Mesothelial cell of epicardium (in vitro differentiated cells): ENCODE measurements around the gene ADCK2. TPM values are rescaled to one million over a fixed set of nuclear protein-coding genes. Genes with fewer than 3 reads are reported as not detected.
"Not testable (repeated sequence)": the region's sequence is repeated elsewhere in the genome, so short reads cannot be mapped to it uniquely, and the experiment has no call there.

ENCODE experiments used
- DNase-seq, 2 experiments: peaks; one replicate each; pipeline ENCODE4 v3.0.0; 2021; ENCODE audit warnings: low spot score in 2 of 2; ENCODE audit not compliant: unreplicated experiment in 2 of 2
- H3K27ac Mint-ChIP-seq: 2 replicates; pipeline ENCODE4 v1.8.0; 2021; ENCODE audit warnings: mixed read lengths
- H3K27me3 Mint-ChIP-seq: 2 replicates; pipeline ENCODE4 v1.8.0; 2021; ENCODE audit warnings: low read depth, mixed read lengths
- H3K36me3 Mint-ChIP-seq: 2 replicates; pipeline ENCODE4 v1.8.0; 2021; ENCODE audit warnings: mixed read lengths
- H3K4me1 Mint-ChIP-seq: 2 replicates; pipeline ENCODE4 v1.8.0; 2021; ENCODE audit warnings: mixed read lengths
- H3K4me3 Mint-ChIP-seq: 2 replicates; pipeline ENCODE4 v1.8.0; 2021; ENCODE audit warnings: mild to moderate bottlenecking, moderate library complexity, mixed read lengths
- H3K9me3 Mint-ChIP-seq: 2 replicates; pipeline ENCODE4 v1.8.0; 2021; ENCODE audit warnings: mixed read lengths
- CTCF ChIP-seq: fragments of 200-600 bp; sonication (generic); IDR thresholded peaks from one replicate; pipeline ENCODE4 v1.5.0; 2021; ENCODE audit warnings: antibody characterized with exemption; ENCODE audit not compliant: unreplicated experiment
- total RNA-seq: library from RNA; stranded (reverse); gene quantifications from 3 replicates; pipeline ENCODE4 v1.2.1, GENCODE V29; 2021

The ADCK2 gene
- total RNA-seq, 1 donor from 2014 or later = 26.6 TPM

DNA sequence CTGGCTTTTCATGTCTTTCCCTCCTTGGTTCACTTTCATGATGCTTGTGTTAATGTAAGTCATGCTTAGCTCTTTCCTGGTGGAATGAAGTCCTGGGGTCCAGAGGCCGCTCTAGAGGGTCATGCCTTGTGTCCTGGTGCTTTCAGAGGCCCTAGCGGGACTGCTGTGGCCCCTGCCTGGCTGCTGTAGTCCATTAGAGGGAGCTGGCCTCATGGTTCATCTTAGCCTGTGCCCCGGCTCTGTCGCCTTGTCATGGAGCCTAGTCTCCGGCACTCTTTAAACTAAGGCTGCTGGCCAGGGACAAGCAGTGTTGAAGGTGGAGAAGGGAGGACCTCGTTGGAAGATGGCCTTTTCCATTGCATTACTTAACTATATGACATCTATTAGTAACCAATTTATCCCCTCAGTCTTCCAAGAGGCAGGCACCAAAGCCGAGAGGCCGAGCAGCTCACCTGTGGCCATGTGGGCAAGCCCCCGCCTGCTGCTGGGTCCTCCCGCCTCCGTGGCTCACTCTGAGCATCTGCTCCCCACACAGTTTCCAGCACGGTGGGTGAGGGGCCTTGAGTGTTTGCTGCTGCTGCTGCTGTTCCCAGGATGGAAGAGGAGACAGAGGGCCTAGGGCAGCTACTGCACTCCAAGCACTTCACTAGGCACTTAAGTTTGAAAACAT lies 18.8 kb downstream of the ADCK2 start:
- peaks cover 7% of the 10 kb centered on the region for H3K4me1 Mint-ChIP-seq
- H3K27ac Mint-ChIP-seq = no peak overlapping the region
- no peak for TF ChIP-seq CTCF
- H3K4me3 Mint-ChIP-seq = no peak overlapping the region
- H3K36me3 Mint-ChIP-seq = peaks cover 21% of the 10 kb centered on the region
- no peaks in the 10 kb centered on the region for H3K9me3 Mint-ChIP-seq
- no peak for DNase-seq
- no peaks in the 10 kb centered on the region for H3K27me3 Mint-ChIP-seq

- not testable (repeated sequence) for H3K27ac Mint-ChIP-seq, H3K9me3 Mint-ChIP-seq, DNase-seq, H3K4me3 Mint-ChIP-seq, H3K27me3 Mint-ChIP-seq
- Mint-ChIP-seq H3K4me1 (peaks cover 27% of the 10 kb centered on the region), H3K36me3 (peaks cover 11% of the 10 kb centered on the region)
Observed at GRCh38 chr7:140693849-140694248, 21.1 kb downstream of the ADCK2 start.

DNA sequence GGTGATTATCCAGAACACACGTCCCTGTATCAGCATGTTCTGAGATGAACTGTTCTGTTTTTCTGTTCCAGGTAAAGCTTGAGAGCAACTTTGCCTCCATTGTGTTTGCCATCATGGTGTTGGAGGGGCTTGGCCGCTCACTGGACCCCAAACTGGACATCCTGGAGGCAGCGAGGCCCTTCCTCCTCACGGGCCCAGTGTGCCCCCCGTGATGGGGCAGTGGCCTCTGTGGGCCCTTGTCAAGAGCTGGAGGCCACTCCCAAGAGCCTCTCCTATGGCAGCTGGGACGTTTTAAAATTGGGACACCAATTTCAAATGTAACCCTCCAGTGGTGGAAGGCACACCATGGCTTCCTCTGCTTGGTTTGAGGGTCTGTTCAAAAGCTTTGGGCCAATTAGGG lies 21.8 kb downstream of the ADCK2 start:
- Mint-ChIP-seq H3K9me3 (no peaks in the 10 kb centered on the region), H3K27ac (no peak overlapping the region), H3K4me1 (peaks cover 32% of the 10 kb centered on the region), H3K36me3 (peaks cover 11% of the 10 kb centered on the region), H3K4me3 (no peak overlapping the region), H3K27me3 (no peaks in the 10 kb centered on the region)
- no peak for DNase-seq
- no peak for TF ChIP-seq CTCF

DNA sequence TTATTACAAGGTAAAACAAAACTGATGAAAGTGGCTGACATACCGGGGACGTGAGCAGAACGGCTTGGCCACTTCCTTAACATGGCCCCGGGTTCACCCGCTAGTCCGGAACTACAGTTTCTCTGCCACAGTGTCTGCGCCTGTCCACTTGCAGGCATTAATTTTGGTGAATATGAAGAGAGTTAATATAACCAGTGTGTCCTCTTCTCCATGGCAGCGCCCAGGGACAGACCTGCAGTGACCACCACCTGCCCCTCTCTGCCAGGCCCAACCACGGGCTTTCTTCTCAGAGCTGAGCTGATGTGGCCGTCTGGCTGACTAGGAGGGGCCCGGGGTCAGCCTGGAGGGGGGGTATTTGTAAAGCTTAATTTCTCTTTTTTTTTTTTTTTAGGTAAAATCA lies 22.6 kb downstream of the ADCK2 start:
- TF ChIP-seq CTCF = no peak
- no peaks in the 10 kb centered on the region for H3K27me3 Mint-ChIP-seq
- H3K36me3 Mint-ChIP-seq = peaks cover 10% of the 10 kb centered on the region
- H3K9me3 Mint-ChIP-seq = no peaks in the 10 kb centered on the region
- H3K4me1 Mint-ChIP-seq = peaks cover 34% of the 10 kb centered on the region
- DNase-seq = no peak
- peak overlapping the region; percentile 99 for H3K27ac Mint-ChIP-seq
- no peak overlapping the region for H3K4me3 Mint-ChIP-seq

GRCh38 chr7:140696024-140696679 lies 23.4 kb downstream of the ADCK2 start:
- Mint-ChIP-seq H3K9me3 (no peaks in the 10 kb centered on the region), H3K27ac (peak overlapping the region; percentile 99), H3K4me1 (peaks cover 34% of the 10 kb centered on the region), H3K36me3 (peaks cover 6% of the 10 kb centered on the region), H3K27me3 (no peaks in the 10 kb centered on the region), H3K4me3 (peak overlapping the region; percentile 98)
- TF ChIP-seq CTCF = no peak
- peak in 1 of 2 experiments; percentile 94 for DNase-seq

DNA sequence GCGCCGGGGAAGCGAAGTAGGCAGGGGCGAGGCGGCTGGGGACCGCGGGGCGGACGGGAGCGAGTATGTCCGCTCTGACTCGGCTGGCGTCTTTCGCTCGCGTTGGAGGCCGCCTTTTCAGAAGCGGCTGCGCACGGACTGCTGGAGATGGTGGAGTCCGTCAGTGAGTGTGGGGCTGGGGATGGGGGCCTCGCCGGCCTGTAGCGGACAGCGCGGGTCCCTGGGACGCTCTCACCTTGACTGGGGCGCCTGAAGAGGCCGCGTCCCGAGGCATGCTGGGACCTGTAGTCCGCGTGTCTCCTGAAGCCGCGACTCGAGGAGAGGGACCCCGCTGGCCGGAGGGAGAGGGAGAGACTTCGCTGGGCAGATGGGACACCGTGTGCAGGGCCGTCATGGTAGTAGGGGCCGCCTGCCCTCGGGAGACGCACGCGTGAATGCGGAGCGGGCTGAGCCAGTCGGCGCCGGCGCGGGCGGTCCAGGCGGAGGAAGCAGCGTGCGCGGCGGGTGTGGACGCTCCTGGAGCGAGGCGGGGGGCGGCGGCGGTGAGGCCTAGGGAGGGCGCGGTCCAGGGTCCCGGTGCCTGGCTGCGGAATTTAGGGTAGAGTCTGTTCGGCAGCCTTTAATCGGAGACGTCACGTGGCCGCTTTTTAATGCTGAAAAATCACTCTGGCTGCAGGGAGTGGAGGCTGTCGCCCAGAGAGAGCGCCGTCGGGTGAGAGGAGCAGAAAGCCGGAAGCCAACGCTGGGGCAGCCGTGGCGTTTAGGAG lies 24.1 kb downstream of the ADCK2 start, which contains the start of gene NDUFB2:
TSS of gene NDUFB2 (plus strand) at position 29 of the 767 bp plus-strand sequence. CDS start at position 66, 37 bp downstream.
- H3K27ac Mint-ChIP-seq = peak within 1 kb of the TSS; percentile 99
- H3K27me3 Mint-ChIP-seq = no peaks in the 10 kb centered on the region
- H3K4me1 Mint-ChIP-seq = peaks cover 34% of the 10 kb centered on the region
- no peaks in the 10 kb centered on the region for H3K9me3 Mint-ChIP-seq
- TF ChIP-seq CTCF = no peak
- H3K4me3 Mint-ChIP-seq = peak within 1 kb of the TSS; percentile 98
- peak; percentile 62 to 95 for DNase-seq
- H3K36me3 Mint-ChIP-seq = peaks cover 4% of the 10 kb centered on the region
